ENCODE results near the gene CCR7. TPM values are rescaled to one million over a fixed set of nuclear protein-coding genes. Genes with fewer than 3 reads are reported as not detected.

CCR7 gene
- total and polyA plus RNA-seq, 2 of the 13 experiments (the other 11 are each of a cell fraction or from before 2014, with no cell fraction given), result 0.04 to 0.53 TPM

- no peak for TF ChIP-seq JARID2 (CRISPR knock-in tag; IDR thresholded peaks at IDR 0.05; ENCODE audit: insufficient replicate concordance)
- no peak for TF ChIP-seq THAP7 (CRISPR knock-in tag; IDR thresholded peaks at IDR 0.05)
- 0 out of 2 replicates have a peak, but pooled peaks have one; percentile 1 for TF ChIP-seq ZNF230 (CRISPR knock-in tag; IDR thresholded peaks at IDR 0.05)
- TF ChIP-seq ATRX (CRISPR knock-in tag; IDR thresholded peaks at IDR 0.05; ENCODE audit: borderline replicate concordance), result no peak
- TF ChIP-seq NFYC (CRISPR knock-in tag; IDR thresholded peaks at IDR 0.05), result no peak
- no peak for TF ChIP-seq PHF5A (CRISPR knock-in tag; IDR thresholded peaks at IDR 0.05; ENCODE audit: low read depth, unreplicated experiment)
- no peak for TF ChIP-seq ZNF713 (CRISPR knock-in tag; IDR thresholded peaks at IDR 0.05)
- TF ChIP-seq GFI1 (CRISPR knock-in tag; IDR thresholded peaks at IDR 0.05; ENCODE audit: borderline replicate concordance), result no peak
- TF ChIP-seq U2AF2 (IDR thresholded peaks at IDR 0.05; ENCODE audit: low read depth, low read length), result no peak
- TF ChIP-seq DMAP1 (CRISPR knock-in tag; IDR thresholded peaks at IDR 0.05), result no peak
- TF ChIP-seq FOXA3 (CRISPR knock-in tag; IDR thresholded peaks at IDR 0.05), result no peak; the same call in 1 of the 2 replicates
- no peak for TF ChIP-seq ZNF468 (CRISPR knock-in tag; IDR thresholded peaks at IDR 0.05)
- no peak for TF ChIP-seq PHF8 (CRISPR knock-in tag; IDR thresholded peaks at IDR 0.05)
- TF ChIP-seq ZNF639 (CRISPR knock-in tag; conservative IDR thresholded peaks at IDR 0.05), result no peak
- TF ChIP-seq ZNF550 (CRISPR knock-in tag; IDR thresholded peaks at IDR 0.05; ENCODE audit: borderline replicate concordance), result no peak
- no peak for TF ChIP-seq ZNF609 (CRISPR knock-in tag; IDR thresholded peaks at IDR 0.05; ENCODE audit: borderline replicate concordance)
- TF ChIP-seq ZNF17 (CRISPR knock-in tag; IDR thresholded peaks at IDR 0.05), result 0 out of 2 replicates have a peak, but pooled peaks have one; percentile 30
These were observed 11.4 kb downstream of the CCR7 start (continued) for GRCh38 chr17:40553694-40554534.
